Measurements from ENCODE around the gene PHYH.
"Not testable (repeated sequence)": the region's sequence is repeated elsewhere in the genome, so short reads cannot be mapped to it uniquely, and the experiment has no call there.

Gene PHYH

DNA sequence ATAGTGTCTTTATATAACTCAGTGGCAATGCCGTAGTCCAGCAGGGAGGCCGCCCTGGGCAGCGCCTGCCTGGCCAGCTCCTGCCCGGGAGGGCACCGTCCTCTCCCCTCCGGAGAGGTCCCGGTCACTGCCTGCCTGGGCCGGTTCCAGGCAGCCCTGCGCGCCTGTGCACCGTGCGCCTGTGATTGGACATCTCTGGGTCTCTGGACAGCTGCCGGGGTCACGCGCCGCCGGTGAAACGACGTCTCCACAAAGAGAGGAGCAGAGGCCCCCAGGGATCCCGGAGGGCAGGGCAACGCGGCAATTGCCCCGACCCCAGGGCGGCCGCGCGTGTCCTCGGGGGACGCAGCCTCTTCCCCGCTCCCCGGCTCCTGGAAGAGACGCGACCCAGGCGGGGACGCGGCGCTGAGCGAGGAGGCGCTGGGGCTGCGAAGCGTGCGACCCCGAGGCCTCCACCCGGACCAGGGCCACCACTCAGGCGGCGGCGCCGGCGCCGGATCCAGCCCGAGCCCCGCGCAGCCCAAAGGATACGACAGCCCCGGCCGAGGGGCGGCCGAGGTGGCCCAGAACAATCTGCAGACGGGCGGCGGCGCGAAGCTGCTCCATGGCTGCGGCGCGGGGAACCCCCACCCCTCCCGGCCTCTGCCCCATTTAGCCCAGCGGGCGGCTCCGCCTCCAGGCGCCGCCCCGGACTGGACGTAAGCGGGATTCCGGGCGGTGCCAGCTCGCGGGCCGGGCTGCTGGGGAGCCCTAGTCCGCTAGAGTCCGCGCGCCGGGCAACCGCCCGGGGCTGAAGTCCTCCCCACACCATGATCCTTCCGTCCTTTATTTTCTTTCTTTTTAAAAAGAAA lies at the start of gene PHYH:
Gene PHYH, minus strand, starts transcription at position 628 of the 851 bp plus-strand sequence. Its CDS starts 22 bp downstream, at position 606.
- peak; percentile 55 to 57 for DNase-seq (ENCODE audit: extremely low read depth in 1 of 2, low read depth in 1 of 2)

DNA sequence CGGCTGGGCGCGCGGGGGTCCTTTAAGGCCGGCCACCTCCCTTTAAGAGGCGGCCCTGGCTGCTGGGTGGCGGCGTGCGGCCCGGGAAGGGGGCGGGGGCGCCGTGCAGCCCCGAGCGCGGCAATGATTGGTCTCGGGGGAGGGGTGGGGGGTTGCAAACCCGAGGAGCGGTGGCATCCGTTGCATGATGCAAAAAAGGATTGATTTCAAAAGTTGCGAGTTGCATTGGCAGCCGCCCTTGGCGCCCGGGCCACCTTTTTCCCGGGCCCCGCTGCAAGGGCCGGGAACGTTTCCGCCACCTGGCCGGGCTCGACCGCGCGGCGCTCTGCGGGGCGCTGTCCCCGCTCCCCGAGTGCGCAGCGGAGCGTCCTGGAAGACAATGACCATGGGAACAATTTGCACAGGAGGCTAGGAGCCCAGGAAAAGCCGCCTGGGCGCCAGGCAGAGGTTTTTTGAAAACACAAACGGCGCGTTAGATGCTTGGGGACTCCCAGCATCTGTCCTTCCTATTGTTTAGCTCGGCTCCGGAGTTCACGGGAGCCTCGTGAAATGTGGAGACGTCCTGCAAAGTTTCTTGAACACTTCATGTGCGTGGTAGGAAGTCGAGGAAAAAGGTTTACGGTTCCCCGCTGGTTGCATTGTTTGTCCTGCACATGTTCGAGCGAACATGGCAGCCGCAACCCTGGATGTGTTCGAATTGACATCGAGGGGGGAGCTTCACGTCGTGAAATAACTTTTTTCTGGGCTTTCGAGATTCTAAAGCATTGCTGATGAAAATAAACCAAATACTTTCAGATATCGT lies 48.6 kb upstream of the PHYH start, which contains the start of gene SEPHS1:
Gene SEPHS1, minus strand, starts transcription at position 78 of the 802 bp plus-strand sequence. CDS start 3,343 bp downstream, outside the sequence.
- DNase-seq (ENCODE audit: extremely low read depth in 1 of 2, low read depth in 1 of 2) = peak; percentile 71 to 75

DNA sequence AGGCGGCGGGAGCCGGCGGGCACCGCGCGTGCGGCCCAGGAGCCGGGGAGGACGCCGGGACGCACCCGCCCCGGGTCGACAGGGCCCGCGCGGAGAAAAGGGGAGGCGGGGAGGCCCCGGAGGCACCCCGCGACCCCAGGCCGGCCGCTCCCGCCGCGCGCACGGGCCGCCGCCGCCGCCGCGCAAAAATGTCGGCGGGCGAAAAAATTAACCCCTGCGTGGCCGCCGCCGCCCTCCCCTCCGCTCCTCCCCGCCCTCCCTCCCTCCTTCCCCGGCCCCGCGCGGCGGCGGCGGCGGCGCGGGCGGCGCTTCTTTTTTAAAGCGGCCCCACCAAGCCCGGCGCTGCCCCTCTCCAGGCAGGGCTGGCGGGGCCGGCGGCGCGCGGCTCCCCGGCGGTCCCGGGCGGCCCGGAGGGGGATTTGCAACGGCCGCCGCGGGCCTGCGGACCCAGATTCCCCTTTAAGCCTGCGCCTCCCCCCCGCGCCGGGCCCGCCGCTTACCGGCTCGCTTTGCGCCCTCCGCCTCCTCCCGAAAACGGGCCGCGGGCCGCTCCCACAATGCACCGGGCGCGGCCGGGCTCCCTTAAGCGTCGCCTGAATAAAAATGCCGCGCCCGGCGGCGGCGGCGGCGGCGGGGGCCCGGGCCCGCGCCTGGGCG lies 47.8 kb upstream of the PHYH start:
- DNase-seq (ENCODE audit: extremely low read depth in 1 of 2, low read depth in 1 of 2) = peak; percentile 53

DNA sequence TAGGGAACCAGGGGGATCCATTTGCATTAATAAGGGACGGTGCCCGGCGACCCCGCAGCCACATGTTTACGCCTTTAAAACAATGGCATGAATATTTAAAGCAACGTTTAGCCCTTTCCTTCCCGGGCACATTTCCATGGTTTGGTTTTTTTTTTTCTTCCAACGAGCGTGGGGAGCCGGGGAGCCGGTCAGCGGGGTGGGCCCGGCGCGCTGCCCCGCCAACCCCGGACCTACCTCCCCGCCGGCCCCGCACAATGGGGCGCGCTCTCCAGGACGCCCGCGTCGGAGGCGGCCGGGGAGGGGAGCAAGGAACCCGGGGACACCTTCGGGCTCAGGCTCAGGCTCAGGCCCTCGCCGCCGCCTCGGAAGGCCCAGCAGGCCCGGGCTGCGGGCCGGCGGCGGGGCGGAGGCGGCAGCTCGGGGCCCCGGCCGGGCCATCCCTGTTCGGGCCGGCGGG lies 47.2 kb upstream of the PHYH start:
- DNase-seq (ENCODE audit: extremely low read depth in 1 of 2, low read depth in 1 of 2) = no peak

DNA sequence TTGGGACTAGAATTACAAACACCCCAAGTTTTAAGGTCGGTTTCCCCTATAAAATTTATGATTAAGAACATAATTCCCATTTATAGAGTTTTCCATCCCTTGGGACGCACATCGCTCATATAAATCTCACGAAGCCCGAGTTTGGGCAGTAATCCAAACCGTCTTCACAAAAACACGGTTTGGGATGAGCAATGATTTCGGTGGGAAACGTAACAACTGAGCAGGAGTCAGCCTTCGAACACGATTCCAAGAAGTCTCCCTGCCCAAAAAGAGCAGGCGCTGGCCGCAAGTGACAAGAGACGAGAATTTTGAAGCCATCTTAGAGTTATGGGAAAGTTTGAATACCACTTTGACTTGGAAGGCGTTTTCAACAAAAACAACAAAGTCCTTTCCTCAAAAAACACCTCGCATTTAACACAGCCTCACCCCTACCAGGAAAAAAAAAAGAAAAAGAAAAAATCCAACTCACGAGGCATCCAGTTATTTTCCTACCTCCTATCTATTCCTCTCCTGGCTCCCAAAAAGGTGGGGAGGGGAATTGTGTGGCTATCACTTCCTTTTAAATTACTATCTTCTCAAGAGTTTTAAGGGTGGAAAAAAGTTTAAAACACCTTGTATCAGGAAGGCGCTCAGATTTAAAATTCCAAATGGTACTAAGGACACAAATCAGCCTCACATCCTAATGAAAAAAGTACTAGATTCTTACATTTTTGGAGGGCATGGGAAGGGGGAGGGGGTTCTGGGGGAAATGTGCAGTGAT lies 46.6 kb upstream of the PHYH start:
- no peak for DNase-seq (ENCODE audit: extremely low read depth in 1 of 2, low read depth in 1 of 2)

DNA sequence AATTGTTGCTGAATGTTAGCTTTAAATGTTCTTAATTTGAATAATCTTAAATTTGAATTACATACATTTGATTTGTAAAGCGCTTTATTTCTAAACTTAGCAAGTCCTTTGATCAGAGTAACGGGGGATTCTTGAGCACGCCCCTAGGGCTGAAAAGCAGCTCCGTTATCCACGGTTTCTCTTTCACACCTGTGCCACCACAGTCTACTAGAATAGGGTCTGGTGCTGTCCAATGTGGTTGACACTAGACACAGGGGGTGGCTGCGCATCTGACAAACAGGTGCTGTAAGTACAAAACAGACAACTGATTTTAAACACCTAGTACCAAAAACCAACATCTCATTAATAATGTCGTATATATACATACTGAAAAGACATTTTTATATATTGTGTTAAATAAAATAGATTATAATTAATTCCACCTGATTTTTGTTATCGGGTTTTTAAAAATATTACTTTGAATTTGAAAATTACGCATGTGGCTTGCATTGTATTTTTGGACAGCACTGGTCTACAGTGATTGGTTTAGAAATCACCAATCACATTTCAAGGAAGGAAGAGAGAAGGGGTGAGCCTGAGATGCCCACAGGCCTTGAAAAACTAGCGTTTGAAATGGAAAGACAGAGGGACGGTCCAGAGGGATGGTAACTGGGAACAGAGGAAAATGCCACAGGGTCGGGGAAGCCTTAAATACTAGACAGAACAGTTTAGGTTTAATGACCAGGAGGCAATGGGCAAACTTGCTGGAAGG lies 40.9 kb upstream of the PHYH start:
- DNase-seq (ENCODE audit: extremely low read depth in 1 of 2, low read depth in 1 of 2) = no peak

DNA sequence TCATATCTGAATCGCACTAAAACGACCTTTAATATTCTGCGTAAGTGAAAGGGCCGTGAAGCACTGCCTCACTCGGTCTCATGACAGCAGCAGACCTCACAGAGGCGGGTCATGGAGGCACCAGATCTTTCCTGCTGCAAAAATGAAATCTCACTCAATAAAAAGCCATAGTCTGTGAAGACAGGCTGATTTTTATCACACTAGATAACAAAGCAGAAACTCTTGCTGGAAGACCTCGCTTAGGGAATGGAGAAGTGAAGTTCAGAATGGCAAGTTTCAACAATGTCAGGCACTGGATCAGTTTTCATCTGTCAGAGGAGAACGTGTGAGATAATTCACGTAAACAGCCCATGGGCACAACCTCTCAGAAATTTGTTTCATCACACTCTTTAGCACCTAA lies 40.2 kb upstream of the PHYH start:
- DNase-seq (ENCODE audit: extremely low read depth in 1 of 2, low read depth in 1 of 2) = no peak

DNA sequence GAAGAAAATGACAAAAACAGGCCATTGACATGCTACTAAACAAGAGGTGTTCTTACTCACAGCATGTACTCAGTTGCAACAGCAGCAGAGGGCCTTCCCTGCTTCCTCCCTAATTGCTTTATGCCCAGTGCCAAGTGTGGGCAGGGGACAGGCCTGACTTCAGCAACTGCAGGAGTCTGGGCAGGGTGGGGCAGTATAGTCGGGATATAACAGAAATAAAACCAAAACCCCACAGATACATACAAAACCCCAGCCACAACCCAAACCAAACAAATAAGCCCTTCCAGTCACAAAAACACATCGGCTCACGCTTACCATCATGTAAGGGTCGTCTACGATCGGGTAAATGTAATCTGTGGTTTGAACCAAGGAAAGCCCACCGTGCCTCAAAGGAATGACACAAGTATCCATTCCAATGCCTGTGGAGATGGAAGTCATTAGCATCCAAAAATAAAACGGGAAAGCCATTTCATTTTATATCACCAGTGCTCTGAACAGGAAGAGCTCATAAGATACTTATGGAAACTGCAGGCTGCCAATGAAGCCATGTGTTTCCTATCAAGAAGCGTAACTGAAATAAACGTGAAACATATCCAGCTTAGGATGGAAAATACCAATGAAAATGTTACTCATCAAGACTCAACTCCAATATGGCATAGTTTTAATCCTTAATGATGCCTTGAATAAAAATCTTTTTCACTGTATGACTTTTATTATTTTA lies 38.7 kb upstream of the PHYH start:
- DNase-seq (ENCODE audit: extremely low read depth in 1 of 2, low read depth in 1 of 2) = no peak

DNA sequence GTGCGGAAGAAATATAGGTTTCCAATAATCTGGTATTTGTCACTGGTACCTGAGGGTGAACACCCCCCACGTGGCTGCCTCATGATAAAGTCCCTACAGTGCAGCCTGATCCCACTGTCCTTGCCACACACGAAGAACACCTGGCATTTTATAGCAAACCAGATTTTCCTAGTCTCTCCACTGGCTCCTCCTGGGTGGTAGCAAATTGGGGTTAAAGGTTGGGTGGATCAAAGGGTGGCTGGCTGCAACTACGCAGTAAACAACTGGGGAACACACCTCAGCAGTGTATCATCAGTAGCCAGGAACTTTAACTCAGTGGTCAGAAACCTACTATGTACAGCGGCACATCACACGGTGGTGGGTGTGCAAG lies 37.9 kb upstream of the PHYH start:
- DNase-seq (ENCODE audit: extremely low read depth in 1 of 2, low read depth in 1 of 2) = no peak

DNA sequence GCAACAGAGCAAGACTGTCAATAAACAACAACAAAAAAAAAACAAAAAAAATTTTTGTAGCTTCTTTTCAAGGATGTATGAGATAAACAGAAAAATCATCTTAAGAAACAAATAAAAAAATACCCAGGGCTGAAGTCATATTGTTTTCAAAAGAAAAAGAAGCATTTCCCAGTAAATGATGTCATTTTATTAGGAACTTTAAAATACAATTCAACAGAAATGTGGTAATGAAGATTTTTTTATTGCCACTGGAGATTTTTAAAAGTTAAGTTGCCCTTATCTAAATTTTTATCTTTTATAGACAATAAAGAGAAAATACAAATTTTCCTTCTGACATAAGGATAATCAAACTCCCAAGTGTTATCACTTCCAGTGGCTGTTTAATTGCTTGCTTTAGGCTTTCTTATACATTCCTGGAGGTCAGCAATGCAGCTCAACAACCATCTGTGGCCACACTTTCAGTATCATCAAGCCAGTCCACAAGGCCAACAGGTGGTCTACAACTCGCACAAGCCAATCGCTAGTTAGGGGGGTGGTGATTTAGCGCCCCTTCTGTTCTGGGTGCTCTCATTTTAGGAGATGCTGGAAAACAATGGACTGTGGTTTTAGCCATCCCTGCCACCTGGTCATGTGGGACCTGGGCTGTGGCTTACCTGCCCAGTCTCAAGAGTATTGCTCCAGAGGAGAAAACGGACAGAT lies 37.4 kb upstream of the PHYH start:
- DNase-seq (ENCODE audit: extremely low read depth in 1 of 2, low read depth in 1 of 2) = no peak

DNA sequence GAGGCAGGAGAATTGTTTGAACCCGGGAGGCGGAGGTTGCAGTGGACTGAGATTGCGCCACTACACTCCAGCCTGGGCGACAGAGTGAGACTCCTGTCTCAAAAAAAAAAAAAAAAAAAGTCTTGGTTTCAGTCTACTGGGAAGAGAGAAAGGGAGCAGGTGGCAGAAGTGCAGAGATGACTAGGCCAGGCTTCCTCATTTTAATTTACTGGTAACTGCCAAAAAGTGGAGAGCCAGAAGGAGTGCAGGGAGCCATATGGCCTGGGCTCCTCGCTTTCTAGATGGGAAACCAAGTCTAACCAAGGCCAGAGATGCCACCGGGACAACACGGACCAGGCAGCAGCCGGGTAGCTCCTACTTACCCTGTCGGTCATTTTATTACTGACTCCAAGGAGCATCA lies 36.0 kb upstream of the PHYH start:
- DNase-seq (ENCODE audit: extremely low read depth in 1 of 2, low read depth in 1 of 2) = no peak

DNA sequence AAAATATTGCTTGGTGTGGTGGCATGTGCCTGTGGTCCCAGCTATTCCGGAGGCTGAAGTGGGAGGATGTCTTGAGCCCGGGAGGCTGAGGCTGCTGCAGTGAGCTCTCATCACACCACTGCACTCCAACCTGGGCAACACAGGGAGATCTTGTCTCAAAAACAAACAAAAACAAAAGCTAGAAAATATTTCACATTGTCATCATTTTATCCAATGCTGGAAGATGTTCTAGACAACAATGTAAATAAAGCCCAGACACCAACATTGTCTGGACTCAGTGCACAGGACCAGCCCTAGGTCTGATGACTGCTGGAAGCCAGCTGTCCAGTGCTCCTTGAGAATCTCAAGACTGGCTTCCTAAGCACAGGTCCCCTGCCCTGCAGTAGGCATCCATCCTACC lies 34.7 kb upstream of the PHYH start:
- no peak for DNase-seq (ENCODE audit: extremely low read depth in 1 of 2, low read depth in 1 of 2)

DNA sequence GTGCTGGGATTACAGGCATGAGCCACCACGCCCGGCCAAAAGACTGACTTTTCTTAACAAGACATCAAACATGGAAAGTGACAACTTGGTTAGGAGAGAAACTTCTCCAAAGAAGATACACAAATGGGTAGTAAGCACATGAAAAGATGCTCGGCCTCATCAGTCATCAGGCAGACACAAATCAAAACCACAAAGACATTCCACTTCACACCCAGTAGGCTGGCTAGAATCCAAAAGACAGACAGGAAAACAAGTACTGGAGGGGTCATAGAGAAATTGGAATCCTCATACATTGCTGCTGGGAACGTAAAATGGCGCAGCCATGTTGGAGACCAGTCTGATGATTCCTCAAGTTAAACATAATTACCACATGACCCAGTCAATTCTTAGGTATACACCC lies 31.8 kb upstream of the PHYH start:
- DNase-seq (ENCODE audit: extremely low read depth in 1 of 2, low read depth in 1 of 2) = no peak

DNA sequence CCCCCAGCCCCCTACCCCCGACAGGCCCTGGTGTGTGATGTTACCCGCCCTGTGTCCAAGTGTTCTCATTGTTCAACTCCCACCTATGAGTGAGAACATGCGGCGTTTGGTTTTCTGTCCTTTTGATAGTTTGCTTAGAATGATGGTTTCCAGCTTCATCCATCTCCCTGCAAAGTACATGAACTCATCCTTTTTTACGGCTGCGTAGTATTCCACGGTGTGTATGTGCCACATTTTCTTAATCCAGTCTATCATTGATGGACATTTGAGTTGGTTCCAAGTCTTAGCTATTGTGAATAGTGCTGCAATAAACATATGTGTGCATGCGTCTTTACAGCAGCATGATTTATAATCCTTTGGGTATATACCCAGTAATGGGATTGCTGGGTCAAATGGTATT lies 31.1 kb upstream of the PHYH start:
- not testable (repeated sequence) for DNase-seq (ENCODE audit: extremely low read depth in 1 of 2, low read depth in 1 of 2)

DNA sequence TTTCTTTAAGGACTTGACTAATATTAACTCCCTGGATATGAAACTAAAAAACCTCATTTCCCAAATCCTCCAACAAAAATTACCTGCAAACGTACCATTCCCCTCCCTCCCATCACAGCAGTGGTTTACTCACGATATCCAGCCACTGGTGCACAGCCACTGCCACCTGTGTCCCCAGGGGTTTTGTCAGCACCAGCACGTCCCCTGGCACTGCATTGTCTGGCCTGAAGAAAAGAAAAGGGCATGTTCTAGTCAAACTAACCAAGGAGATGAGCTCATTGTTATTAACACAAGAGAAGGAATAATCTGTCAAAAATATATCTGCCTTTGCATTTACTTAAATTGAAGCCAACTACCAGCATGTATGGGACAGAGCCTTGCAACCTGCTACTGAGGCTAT lies 29.7 kb upstream of the PHYH start:
- DNase-seq (ENCODE audit: extremely low read depth in 1 of 2, low read depth in 1 of 2) = no peak

DNA sequence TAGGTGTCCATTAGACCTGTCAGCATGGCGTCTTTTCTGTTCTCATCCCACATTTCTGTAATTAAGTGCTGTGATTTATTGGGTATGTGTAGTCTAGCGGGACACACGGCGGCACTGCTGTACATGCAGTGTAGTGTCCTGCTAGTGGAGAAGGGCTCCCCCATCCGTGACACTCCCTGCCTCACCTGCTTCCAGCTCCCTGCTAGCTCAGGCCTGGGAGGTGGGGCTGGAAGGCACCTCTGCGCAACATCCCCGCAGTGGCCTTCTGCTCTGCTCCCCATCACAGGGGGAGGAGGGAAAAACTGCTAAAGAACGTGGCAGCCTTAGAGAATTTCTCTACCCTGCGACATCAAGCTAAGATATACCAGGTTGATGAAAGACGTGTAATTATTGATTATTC lies 28.7 kb upstream of the PHYH start:
- no peak for DNase-seq (ENCODE audit: extremely low read depth in 1 of 2, low read depth in 1 of 2)

DNA sequence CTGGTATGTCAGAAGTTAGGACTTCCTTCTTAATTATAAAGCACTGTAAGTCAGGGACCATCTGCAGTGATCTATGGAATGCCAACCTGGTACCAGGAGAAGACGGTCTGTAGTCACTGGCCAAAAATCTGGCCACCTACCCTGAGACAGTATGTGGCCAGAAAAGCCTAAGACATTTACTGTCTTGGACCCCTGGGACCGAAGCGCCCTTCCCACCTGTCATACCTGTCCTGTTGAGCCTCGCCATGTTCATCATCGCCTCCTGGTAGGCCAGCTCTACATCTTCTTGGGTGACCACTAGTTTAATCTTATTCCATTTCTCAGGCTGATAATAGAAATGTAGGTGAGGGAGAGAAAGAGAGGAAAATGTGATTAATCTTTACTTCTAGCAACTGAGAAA lies 28.3 kb upstream of the PHYH start:
- DNase-seq (ENCODE audit: extremely low read depth in 1 of 2, low read depth in 1 of 2) = no peak

DNA sequence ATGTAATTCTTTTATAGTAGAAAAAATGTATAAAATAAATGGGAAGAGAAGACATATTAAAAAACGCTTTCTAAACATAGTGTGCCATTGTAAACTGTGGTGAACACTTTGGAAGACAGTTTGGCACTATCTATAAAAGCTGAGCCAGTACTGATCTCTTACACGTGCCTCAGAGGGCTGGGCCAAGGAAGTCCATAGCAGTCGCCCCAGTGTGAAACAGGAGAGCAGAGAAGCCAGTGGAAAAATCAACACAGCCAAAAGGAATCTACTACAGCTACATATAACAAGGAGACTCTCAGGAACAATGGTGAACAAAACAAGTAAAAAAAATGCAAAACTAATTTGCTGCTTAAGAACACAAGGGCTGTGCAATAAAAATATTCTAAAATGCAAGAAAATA lies 27.7 kb upstream of the PHYH start:
- no peak for DNase-seq (ENCODE audit: extremely low read depth in 1 of 2, low read depth in 1 of 2)
